IMR-90 (cell line): ENCODE data around the gene KCNT1.

Experiments
- BHLHE40 ChIP-seq: fragments of 150-350 bp; IDR thresholded peaks from 2 replicates; pipeline ENCODE4 v1.6.1; 2016; ENCODE audit warnings: mild to moderate bottlenecking, low read depth, low read length
- POLR2A ChIP-seq: IDR thresholded peaks from 2 replicates; pipeline ENCODE4 v1.6.1; 2012; ENCODE audit warnings: mild to moderate bottlenecking, low read depth, low read length
- RAD21 ChIP-seq: IDR thresholded peaks from 2 replicates; pipeline ENCODE4 v1.6.1; 2012; ENCODE audit warnings: low read length, improper control_type of control experiment
- RFX5 ChIP-seq: IDR thresholded peaks from 2 replicates; pipeline ENCODE4 v1.8.0; 2012; ENCODE audit warnings: low read depth, mild to moderate bottlenecking, low read length, moderate library complexity
- SMC3 ChIP-seq: fragments of 150-350 bp; IDR thresholded peaks from 2 replicates; pipeline ENCODE4 v1.6.1; 2016; ENCODE audit warnings: low read depth, mild to moderate bottlenecking, antibody characterized with exemption, low read length, moderate library complexity
- TF ChIP-seq, protein P1 (sequence below): fragments of 150-350 bp; IDR thresholded peaks from 2 replicates; pipeline ENCODE4 v1.6.1; 2017; ENCODE audit warnings: mild to moderate bottlenecking, antibody characterized with exemption, low read length, low read depth
- TF ChIP-seq, protein P2 (sequence below): conservative IDR thresholded peaks from 2 replicates; pipeline ENCODE4 v1.5.1; 2012; ENCODE audit warnings: mild to moderate bottlenecking, low read depth, low read length, improper control_type of control experiment

DNA sequence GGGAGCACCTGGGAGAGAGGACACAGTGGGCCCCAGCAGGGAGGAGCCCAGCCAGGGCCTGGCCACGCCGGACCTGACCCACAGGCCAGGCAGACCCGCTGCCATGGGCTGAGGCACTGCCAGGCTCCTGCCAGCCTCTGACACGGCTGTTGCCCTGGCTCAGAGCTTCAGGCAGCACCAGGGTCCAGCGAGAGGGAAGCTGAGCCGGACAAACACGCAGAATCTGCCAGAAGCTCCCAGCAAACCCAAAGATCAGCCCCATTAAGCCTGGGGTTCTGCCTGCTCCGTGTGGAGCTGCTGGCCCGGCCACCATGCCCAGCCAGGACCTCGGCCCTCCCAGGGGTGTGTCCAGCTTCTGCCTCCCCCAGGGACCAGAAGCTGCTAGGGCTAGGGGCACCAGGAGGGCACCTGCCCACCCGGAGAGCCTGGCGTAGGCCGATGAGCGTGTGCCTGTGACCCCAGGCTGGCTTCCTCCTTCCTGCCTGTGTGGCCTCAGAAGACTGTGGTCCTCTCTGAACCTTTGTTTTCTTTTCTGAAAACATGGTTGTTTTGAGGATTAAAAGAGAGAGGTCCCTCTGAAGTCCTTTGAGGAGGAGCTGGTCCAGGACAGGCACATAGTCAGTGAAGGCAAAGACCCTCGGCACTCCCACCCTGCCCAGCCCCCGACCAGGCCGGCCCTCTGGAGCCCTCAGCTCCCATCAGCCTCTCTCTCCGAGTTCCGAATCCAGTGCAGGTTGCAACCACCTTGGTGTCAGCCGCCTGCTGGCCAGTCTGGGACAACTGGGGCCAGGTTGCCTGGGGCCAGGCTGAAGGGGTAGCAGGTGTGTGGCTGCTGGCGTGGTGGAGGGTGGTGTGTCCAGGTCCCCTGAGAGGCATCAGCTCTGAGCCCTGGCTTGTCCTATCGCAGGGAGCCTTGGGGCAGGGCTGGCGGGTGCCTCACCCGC lies 39.6 kb downstream of the KCNT1 start:
- TF ChIP-seq RFX5 (no peak), BHLHE40 (no peak), POLR2A (no peak), RAD21 (no peak), SMC3 (no peak)
- TF ChIP-seq, protein P1, sequence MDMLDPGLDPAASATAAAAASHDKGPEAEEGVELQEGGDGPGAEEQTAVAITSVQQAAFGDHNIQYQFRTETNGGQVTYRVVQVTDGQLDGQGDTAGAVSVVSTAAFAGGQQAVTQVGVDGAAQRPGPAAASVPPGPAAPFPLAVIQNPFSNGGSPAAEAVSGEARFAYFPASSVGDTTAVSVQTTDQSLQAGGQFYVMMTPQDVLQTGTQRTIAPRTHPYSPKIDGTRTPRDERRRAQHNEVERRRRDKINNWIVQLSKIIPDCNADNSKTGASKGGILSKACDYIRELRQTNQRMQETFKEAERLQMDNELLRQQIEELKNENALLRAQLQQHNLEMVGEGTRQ = no peak
- TF ChIP-seq, protein P2, sequence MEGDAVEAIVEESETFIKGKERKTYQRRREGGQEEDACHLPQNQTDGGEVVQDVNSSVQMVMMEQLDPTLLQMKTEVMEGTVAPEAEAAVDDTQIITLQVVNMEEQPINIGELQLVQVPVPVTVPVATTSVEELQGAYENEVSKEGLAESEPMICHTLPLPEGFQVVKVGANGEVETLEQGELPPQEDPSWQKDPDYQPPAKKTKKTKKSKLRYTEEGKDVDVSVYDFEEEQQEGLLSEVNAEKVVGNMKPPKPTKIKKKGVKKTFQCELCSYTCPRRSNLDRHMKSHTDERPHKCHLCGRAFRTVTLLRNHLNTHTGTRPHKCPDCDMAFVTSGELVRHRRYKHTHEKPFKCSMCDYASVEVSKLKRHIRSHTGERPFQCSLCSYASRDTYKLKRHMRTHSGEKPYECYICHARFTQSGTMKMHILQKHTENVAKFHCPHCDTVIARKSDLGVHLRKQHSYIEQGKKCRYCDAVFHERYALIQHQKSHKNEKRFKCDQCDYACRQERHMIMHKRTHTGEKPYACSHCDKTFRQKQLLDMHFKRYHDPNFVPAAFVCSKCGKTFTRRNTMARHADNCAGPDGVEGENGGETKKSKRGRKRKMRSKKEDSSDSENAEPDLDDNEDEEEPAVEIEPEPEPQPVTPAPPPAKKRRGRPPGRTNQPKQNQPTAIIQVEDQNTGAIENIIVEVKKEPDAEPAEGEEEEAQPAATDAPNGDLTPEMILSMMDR = no peak
